Neuronal stem cell (in vitro differentiated cells): ENCODE data around the gene AGO3.

Experiments used
- DNase-seq: peaks from one replicate; pipeline ENCODE4 v3.0.0-alpha.2; 2013; ENCODE audit warnings: low spot score
- H2AFZ ChIP-seq: one replicate; pipeline ENCODE4 v1.6.1; 2013; ENCODE audit warnings: mild to moderate bottlenecking, low read length, inconsistent platforms
- H2AK5ac ChIP-seq: 2 replicates; pipeline ENCODE4 v1.6.1; 2013; ENCODE audit warnings: low read depth, mild to moderate bottlenecking, inconsistent platforms, low read length, moderate library complexity, mixed read lengths
- H2BK120ac ChIP-seq: 2 replicates; pipeline ENCODE4 v1.6.1; 2013; ENCODE audit warnings: low read depth, mild to moderate bottlenecking, inconsistent platforms, low read length, moderate library complexity, mixed read lengths
- H2BK12ac ChIP-seq: one replicate; pipeline ENCODE4 v1.6.1; 2013; ENCODE audit warnings: low read length, inconsistent platforms
- H2BK15ac ChIP-seq: 2 replicates; pipeline ENCODE4 v1.6.1; 2013; ENCODE audit warnings: mild to moderate bottlenecking, low read length, inconsistent platforms, mixed read lengths
- H2BK5ac ChIP-seq: one replicate; pipeline ENCODE4 v1.6.1; 2013; ENCODE audit warnings: inconsistent platforms, mild to moderate bottlenecking, low read length, moderate library complexity
- H3K14ac ChIP-seq: one replicate; pipeline ENCODE4 v1.6.1; 2013; ENCODE audit warnings: low read length, inconsistent platforms
- H3K18ac ChIP-seq: 2 replicates; pipeline ENCODE4 v1.6.1; 2013; ENCODE audit warnings: low read length, inconsistent platforms
- H3K23ac ChIP-seq: 2 replicates; pipeline ENCODE4 v1.6.1; 2013; ENCODE audit warnings: low read depth, mild to moderate bottlenecking, mixed read lengths, low read length, inconsistent platforms; ENCODE audit not compliant: poor library complexity
- H3K27ac ChIP-seq: replicated peaks from 3 replicates; pipeline ENCODE4 v1.5.1; 2013; ENCODE audit warnings: low read length, inconsistent platforms
- H3K27me3 ChIP-seq, 3 experiments: 2 replicates each; pipeline ENCODE4 v1.6.1; 2013; ENCODE audit warnings: low read length in 3 of 3, mild to moderate bottlenecking in 2 of 3, inconsistent platforms in 1 of 3, low read depth in 1 of 3, mixed read lengths in 1 of 3, moderate library complexity in 1 of 3; ENCODE audit not compliant: control insufficient read depth in 3 of 3, insufficient read depth in 3 of 3
- H3K36me3 ChIP-seq, 2 donors: replicated peaks in 1 of 2; 2 replicates each; pipeline ENCODE4 v1.6.1; 2013; ENCODE audit warnings: low read length in 2 of 2; ENCODE audit not compliant: control insufficient read depth in 2 of 2, insufficient read depth in 2 of 2
- H3K4ac ChIP-seq: 2 replicates; pipeline ENCODE4 v1.6.1; 2013; ENCODE audit warnings: inconsistent platforms, mild to moderate bottlenecking, low read length, moderate library complexity
- H3K4me1 ChIP-seq, 2 donors: 1 replicate in 1 of 2; 2 replicates in 1 of 2; pipeline ENCODE4 v1.6.1; 2013; ENCODE audit warnings: low read length in 2 of 2, low read depth in 1 of 2; ENCODE audit not compliant: control insufficient read depth in 2 of 2, insufficient read depth in 1 of 2
- H3K4me2 ChIP-seq: one replicate; pipeline ENCODE4 v1.6.1; 2013; ENCODE audit warnings: mild to moderate bottlenecking, low read length, inconsistent platforms; ENCODE audit not compliant: insufficient read depth, poor library complexity, severe bottlenecking
- H3K4me3 ChIP-seq, 2 donors: 2 replicates each; pipeline ENCODE4 v1.5.1; 2013; ENCODE audit warnings: low read length in 2 of 2, mild to moderate bottlenecking in 2 of 2, inconsistent platforms in 1 of 2, moderate library complexity in 1 of 2
- H3K79me1 ChIP-seq: one replicate; pipeline ENCODE4 v1.6.1; 2013; ENCODE audit warnings: low read depth, mild to moderate bottlenecking, inconsistent platforms, low read length, moderate library complexity
- H3K9ac ChIP-seq: one replicate; pipeline ENCODE4 v1.6.1; 2013; ENCODE audit warnings: mild to moderate bottlenecking, low read depth, low read length, inconsistent platforms; ENCODE audit not compliant: poor library complexity
- H3K9me3 ChIP-seq, 2 donors: replicated peaks in 1 of 2; 2 replicates each; pipeline versions ENCODE3 to v1.6.1; 2013; ENCODE audit warnings: low read length in 2 of 2, mild to moderate bottlenecking in 2 of 2, inconsistent platforms in 1 of 2, low read depth in 1 of 2, mixed read lengths in 1 of 2, moderate library complexity in 1 of 2; ENCODE audit not compliant: control insufficient read depth in 2 of 2, insufficient read depth in 1 of 2
- H4K8ac ChIP-seq: one replicate; pipeline ENCODE4 v1.6.1; 2013; ENCODE audit warnings: low read depth, mild to moderate bottlenecking, inconsistent platforms, low read length, moderate library complexity
- H4K91ac ChIP-seq: one replicate; pipeline ENCODE4 v1.6.1; 2013; ENCODE audit warnings: low read length, low read depth, mild to moderate bottlenecking, inconsistent platforms; ENCODE audit not compliant: poor library complexity
- WGBS, 2 donors: extraction: QIAGEN DNeasy Blood & Tissue Kit; methylation state at CpG; one replicate each; pipeline ENCODE4 v1.1.7; 2013; ENCODE audit warnings: missing lambda C conversion rate in 2 of 2, mixed read lengths in 1 of 2; ENCODE audit not compliant: insufficient read length in 2 of 2, insufficient replicate concordance in 1 of 2; ENCODE audit errors: extremely low coverage in 2 of 2; 5-methylcytosine and 5-hydroxymethylcytosine counted together

The AGO3 gene

GRCh38 chr1:35924838-35925237, 6.1 kb upstream of the AGO3 start:
- Histone ChIP-seq H3K4ac (no peak overlapping the region), H3K36me3 (peaks cover 9 to 43% of the 10 kb centered on the region in 2 donors), H2BK15ac (no peak overlapping the region), H2BK120ac (no peak overlapping the region), H3K27me3 (no peaks in the 10 kb centered on the region), H3K18ac (no peak overlapping the region), H2BK12ac (no peak overlapping the region), H2AK5ac (no peak overlapping the region), H4K91ac (no peak overlapping the region), H3K9me3 (no peaks in the 10 kb centered on the region), H3K27ac (no peak overlapping the region), H3K79me1 (no peaks in the 10 kb centered on the region), H3K4me2 (no peak overlapping the region), H3K9ac (no peak overlapping the region), H3K14ac (no peak overlapping the region), H3K4me3 (no peak overlapping the region), H3K23ac (no peak overlapping the region), H2AFZ (no peak overlapping the region), H4K8ac (no peak overlapping the region), H3K4me1 (no peaks in the 10 kb centered on the region), H2BK5ac (no peak overlapping the region)
- DNase-seq = no peak
- no CpG with 5 or more reads among the region's 1 CpG for WGBS, 2 donors

- Histone ChIP-seq H3K4me1 (peaks cover 2% of the 10 kb centered on the region in 2 donors), H3K9me3 (no peaks in the 10 kb centered on the region), H3K4ac (no peak overlapping the region), H2AFZ (no peak overlapping the region), H3K23ac (no peak overlapping the region), H3K14ac (no peak overlapping the region), H3K4me2 (no peak overlapping the region), H2BK120ac (no peak overlapping the region), H2BK15ac (no peak overlapping the region), H3K36me3 (peaks cover 6 to 35% of the 10 kb centered on the region in 2 donors), H2BK5ac (no peak overlapping the region), H3K79me1 (no peaks in the 10 kb centered on the region), H3K9ac (no peak overlapping the region), H3K27ac (no peak overlapping the region), H3K18ac (no peak overlapping the region), H4K8ac (no peak overlapping the region), H3K27me3 (no peaks in the 10 kb centered on the region), H2AK5ac (no peak overlapping the region), H3K4me3 (no peak overlapping the region), H2BK12ac (no peak overlapping the region), H4K91ac (no peak overlapping the region)
- no peak for DNase-seq
- WGBS, 2 donors = no CpG with 5 or more reads among the region's 4 CpGs
Observed at GRCh38 chr1:35925741-35926140, 5.2 kb upstream of the AGO3 start.

- H3K4me1 ChIP-seq = peaks cover 2 to 3% of the 10 kb centered on the region in 2 donors
Observed at GRCh38 chr1:35927472-35927871, 3.4 kb upstream of the AGO3 start.

GRCh38 chr1:35929730-35930592, 944 bp upstream of the AGO3 start:
- H2AFZ ChIP-seq = peak overlapping the region; percentile 96

More at GRCh38 chr1:35927472-35927871, 3.4 kb upstream of the AGO3 start:
- no peak overlapping the region for H3K18ac ChIP-seq
- no peak overlapping the region for H2AFZ ChIP-seq
- H3K14ac ChIP-seq = no peak overlapping the region
- no peak overlapping the region for H3K4me3 ChIP-seq
- H3K4me2 ChIP-seq = no peak overlapping the region
- no peaks in the 10 kb centered on the region for H3K79me1 ChIP-seq
- H3K4ac ChIP-seq = no peak overlapping the region
- H3K36me3 ChIP-seq = peaks cover 0 to 19% of the 10 kb centered on the region in 2 donors
- no peak overlapping the region for H2BK12ac ChIP-seq
- no peak overlapping the region for H3K9ac ChIP-seq
- no peak overlapping the region for H2BK120ac ChIP-seq
- H4K8ac ChIP-seq = no peak overlapping the region
- no peaks in the 10 kb centered on the region for H3K27me3 ChIP-seq
- no peak overlapping the region for H2AK5ac ChIP-seq
- no peak overlapping the region for H4K91ac ChIP-seq
- H3K9me3 ChIP-seq = no peaks in the 10 kb centered on the region
- no peak overlapping the region for H2BK5ac ChIP-seq
- no peak overlapping the region for H2BK15ac ChIP-seq
- DNase-seq = no peak
- no peak overlapping the region for H3K23ac ChIP-seq
- WGBS, 2 donors = no CpG with 5 or more reads among the region's 3 CpGs
- H3K27ac ChIP-seq = no peak overlapping the region

More at GRCh38 chr1:35929730-35930592, 944 bp upstream of the AGO3 start:
- H3K4me2 ChIP-seq = peak overlapping the region; percentile 69
- no peak overlapping the region for H3K23ac ChIP-seq
- no peak overlapping the region for H4K91ac ChIP-seq
- H3K36me3 ChIP-seq = peaks cover 0 to 7% of the 10 kb centered on the region in 2 donors
- H2BK12ac ChIP-seq = no peak overlapping the region
- H3K9me3 ChIP-seq = no peaks in the 10 kb centered on the region
- no peak overlapping the region for H2BK5ac ChIP-seq
- H3K14ac ChIP-seq = no peak overlapping the region
- peaks cover 2 to 18% of the 10 kb centered on the region in 2 donors for H3K4me1 ChIP-seq
- peak; percentile 9 for DNase-seq
- H4K8ac ChIP-seq = no peak overlapping the region
- no peak overlapping the region for H2BK15ac ChIP-seq
- no peak overlapping the region for H2BK120ac ChIP-seq
- H2AK5ac ChIP-seq = no peak overlapping the region
- no peak overlapping the region for H3K9ac ChIP-seq
- H3K4me3 ChIP-seq = peak overlapping the region; percentile 68 to 94
- no CpG with 5 or more reads among the region's 15 CpGs for WGBS, 2 donors
- H3K27ac ChIP-seq = peak overlapping the region; percentile 89
- H3K27me3 ChIP-seq = no peaks in the 10 kb centered on the region
- no peak overlapping the region for H3K18ac ChIP-seq
- H3K79me1 ChIP-seq = no peaks in the 10 kb centered on the region
- H3K4ac ChIP-seq = no peak overlapping the region
